Testis (tissue), 3 donors: Measurements from ENCODE around the gene ZNF830. TPM values are rescaled to one million over a fixed set of nuclear protein-coding genes. Genes with fewer than 3 reads are reported as not detected.

Source experiments
- DNase-seq: peaks from one replicate; pipeline ENCODE4 v3.0.0-alpha.2; 2019
- H3K27ac ChIP-seq, 2 donors: fragments of 200-600 bp; sonication (generic); one replicate each; pipeline ENCODE4 v1.5.1; 2019
- H3K27me3 ChIP-seq: fragments of 200-600 bp; sonication (generic); one replicate; pipeline ENCODE4 v1.5.1; 2019
- H3K36me3 ChIP-seq: fragments of 200-600 bp; sonication (generic); one replicate; pipeline ENCODE4 v1.5.1; 2017; ENCODE audit warnings: low read depth; ENCODE audit errors: missing control alignments
- H3K4me1 ChIP-seq: fragments of 200-600 bp; sonication (generic); one replicate; pipeline ENCODE4 v1.5.1; 2019
- H3K4me3 ChIP-seq, 2 donors: fragments of 200-600 bp; sonication (generic); one replicate each; pipeline ENCODE4 v1.5.1; 2017 to 2019
- H3K9me3 ChIP-seq: fragments of 200-600 bp; sonication (generic); one replicate; pipeline ENCODE4 v1.5.1; 2017
- POLR2A ChIP-seq: fragments of 450-650 bp; IDR thresholded peaks from one replicate; pipeline ENCODE4 v1.6.1; 2017; ENCODE audit warnings: antibody characterized with exemption, mild to moderate bottlenecking, moderate library complexity
- WGBS, 2 donors: methylation state at CpG; one replicate each; pipeline ENCODE4 v1.1.5; 2018; 5-methylcytosine and 5-hydroxymethylcytosine counted together
- intact Hi-C: fragments of 100-400 bp; cut with DNase I; formaldehyde crosslinking; loops from one replicate; pipeline ENCODE4 v1.15.1; 2023; ENCODE audit warnings: low total_unique reads
- polyA plus RNA-seq: library from polyadenylated mRNA; stranded (reverse); fragments of 350-450 nt; fragmentation: Illumina TruSeq; extraction: RNeasy Lipid Tissue Mini Kit (QIAGEN cat#74804); gene quantifications from one replicate; pipeline ENCODE4 v1.2.3, GENCODE V29; 2014; ENCODE audit warnings: low read depth, low replicate concordance; ENCODE audit not compliant: insufficient read depth
- total RNA-seq, 2 donors: library from RNA; depleted of rRNA; stranded (reverse); fragments of >200 nt; gene quantifications; one replicate each; pipeline ENCODE4 v1.2.3, GENCODE V29; 2016
- TF ChIP-seq, protein P1 (sequence below), 3 experiments: fragments of 450-650 bp in 2 of 3; fragments of 200-600 bp in 1 of 3; sonication (generic) in 1 of 3; IDR thresholded peaks; one replicate each; pipeline ENCODE4 v1.5.1; 2016 to 2019; ENCODE audit warnings: antibody characterized with exemption in 3 of 3, mild to moderate bottlenecking in 2 of 3, moderate library complexity in 1 of 3

ZNF830 gene
- total and polyA plus RNA-seq, 3 donors from 2014 or later, result 20.2 to 21.6 (median 20.6) TPM

DNA sequence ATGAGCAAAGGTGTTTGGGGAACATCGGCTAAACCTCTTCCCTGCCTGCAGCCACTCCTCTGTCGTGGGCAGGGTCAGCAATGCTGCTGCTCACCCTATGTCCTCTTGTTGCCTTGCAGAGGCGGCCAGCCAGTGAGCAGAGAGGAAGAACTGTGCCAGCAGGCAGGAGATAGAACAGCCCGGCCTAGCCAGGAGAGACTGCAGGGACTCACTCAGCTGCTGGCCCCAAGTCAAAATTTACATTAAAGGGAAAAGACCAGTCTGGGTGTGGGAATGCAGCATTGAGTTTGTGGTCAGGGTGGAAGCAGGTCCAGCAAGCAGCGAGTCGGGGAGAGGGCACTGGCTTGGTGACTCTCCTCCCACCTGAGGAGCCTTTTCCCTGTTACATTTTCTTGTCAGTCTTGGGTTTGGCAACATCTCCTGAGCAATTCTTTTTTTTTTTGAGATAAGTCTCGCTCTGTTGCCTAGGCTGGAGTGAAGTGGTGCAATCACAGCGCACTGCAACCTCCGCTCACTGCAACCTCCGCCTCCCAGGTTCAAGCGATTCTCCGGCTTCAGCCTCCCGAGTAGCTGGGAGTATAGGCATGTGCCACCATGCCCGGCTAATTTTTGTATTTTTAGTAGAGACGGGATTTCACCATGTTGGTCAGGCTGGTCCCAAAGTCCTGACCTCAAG is 41.7 kb downstream of the ZNF830 start:
- intact Hi-C loops, result no loop called here
- 51 to 62% methylated on average over 14 to 15 of the region's 15 CpGs for WGBS, 2 donors
- peak; percentile 61 for DNase-seq
- peaks cover 24% of the 10 kb centered on the region for H3K4me1 ChIP-seq
- H3K9me3 ChIP-seq, result no peaks in the 10 kb centered on the region
- H3K4me3 ChIP-seq, result no peak overlapping the region
- TF ChIP-seq, protein P1, sequence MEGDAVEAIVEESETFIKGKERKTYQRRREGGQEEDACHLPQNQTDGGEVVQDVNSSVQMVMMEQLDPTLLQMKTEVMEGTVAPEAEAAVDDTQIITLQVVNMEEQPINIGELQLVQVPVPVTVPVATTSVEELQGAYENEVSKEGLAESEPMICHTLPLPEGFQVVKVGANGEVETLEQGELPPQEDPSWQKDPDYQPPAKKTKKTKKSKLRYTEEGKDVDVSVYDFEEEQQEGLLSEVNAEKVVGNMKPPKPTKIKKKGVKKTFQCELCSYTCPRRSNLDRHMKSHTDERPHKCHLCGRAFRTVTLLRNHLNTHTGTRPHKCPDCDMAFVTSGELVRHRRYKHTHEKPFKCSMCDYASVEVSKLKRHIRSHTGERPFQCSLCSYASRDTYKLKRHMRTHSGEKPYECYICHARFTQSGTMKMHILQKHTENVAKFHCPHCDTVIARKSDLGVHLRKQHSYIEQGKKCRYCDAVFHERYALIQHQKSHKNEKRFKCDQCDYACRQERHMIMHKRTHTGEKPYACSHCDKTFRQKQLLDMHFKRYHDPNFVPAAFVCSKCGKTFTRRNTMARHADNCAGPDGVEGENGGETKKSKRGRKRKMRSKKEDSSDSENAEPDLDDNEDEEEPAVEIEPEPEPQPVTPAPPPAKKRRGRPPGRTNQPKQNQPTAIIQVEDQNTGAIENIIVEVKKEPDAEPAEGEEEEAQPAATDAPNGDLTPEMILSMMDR (IDR thresholded peaks at IDR 0.05), result no peak
- TF ChIP-seq POLR2A, result no peak
- H3K27me3 ChIP-seq, result no peaks in the 10 kb centered on the region
- H3K36me3 ChIP-seq, result no peaks in the 10 kb centered on the region
- H3K27ac ChIP-seq, result peak overlapping the region in 1 of 2 donors; percentile 10

DNA sequence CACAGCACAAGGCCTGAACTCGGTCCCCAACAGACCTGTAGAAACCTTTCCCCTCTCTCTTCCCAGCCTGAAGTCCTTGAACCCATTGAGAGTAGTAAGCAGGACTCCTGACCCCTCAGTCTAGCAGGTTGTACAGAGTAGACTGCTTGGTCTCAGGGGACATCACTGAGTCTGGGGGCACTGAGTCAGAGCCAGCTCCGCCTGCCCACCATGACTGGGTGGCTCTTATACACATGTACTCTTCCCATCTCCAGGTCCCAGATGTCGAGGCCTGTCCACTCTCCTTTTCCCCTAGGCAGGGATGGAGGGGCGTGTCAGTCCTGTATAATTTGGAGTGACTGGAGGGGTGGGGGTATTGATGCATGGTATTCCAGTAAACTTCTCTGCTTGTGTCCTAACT is 42.4 kb downstream of the ZNF830 start:
- Histone ChIP-seq H3K27me3 (no peaks in the 10 kb centered on the region), H3K4me3 (no peak overlapping the region), H3K27ac (no peak overlapping the region), H3K9me3 (no peaks in the 10 kb centered on the region), H3K4me1 (peaks cover 20% of the 10 kb centered on the region), H3K36me3 (no peaks in the 10 kb centered on the region)
- 91 to 95% methylated on average over 2 to 4 of the region's 4 CpGs for WGBS, 2 donors
- TF ChIP-seq, protein P1 (IDR thresholded peaks at IDR 0.05), result no peak
- no peak for TF ChIP-seq POLR2A
- intact Hi-C loops, result no loop called here
- DNase-seq, result no peak

GRCh38 chr17:35006345-35006744 is 45.0 kb downstream of the ZNF830 start:
- H3K27me3 ChIP-seq, result no peaks in the 10 kb centered on the region
- WGBS, 2 donors, result 77 to 91% methylated on average over 2 to 4 of the region's 4 CpGs
- intact Hi-C loops, result no loop called here
- no peak for DNase-seq
- H3K4me3 ChIP-seq, result no peak overlapping the region
- peaks cover 20% of the 10 kb centered on the region for H3K4me1 ChIP-seq
- no peak overlapping the region for H3K27ac ChIP-seq
- TF ChIP-seq, protein P1 (IDR thresholded peaks at IDR 0.05), result no peak
- no peak for TF ChIP-seq POLR2A
- H3K36me3 ChIP-seq, result no peaks in the 10 kb centered on the region
- H3K9me3 ChIP-seq, result no peaks in the 10 kb centered on the region

DNA sequence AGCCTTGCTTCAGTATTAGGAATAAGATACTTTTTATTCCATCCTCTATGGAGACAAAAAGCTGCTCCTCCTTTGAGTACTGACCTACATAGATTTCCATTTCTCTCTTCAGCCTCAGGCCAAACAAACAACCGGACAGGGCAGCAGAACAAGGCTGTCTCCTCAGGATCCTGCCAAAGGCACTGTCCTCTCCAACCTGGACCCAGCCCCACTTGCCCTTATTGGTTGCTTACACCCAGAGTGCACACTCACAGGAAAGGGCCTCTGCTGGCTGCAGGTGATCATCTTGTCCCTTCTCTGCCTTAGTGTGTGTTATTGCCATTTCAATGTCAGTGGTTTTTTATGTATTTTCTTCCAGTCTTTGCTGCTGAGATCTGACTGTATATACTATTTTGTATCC is 45.6 kb downstream of the ZNF830 start:
- Histone ChIP-seq H3K9me3 (no peaks in the 10 kb centered on the region), H3K27me3 (no peaks in the 10 kb centered on the region), H3K36me3 (no peaks in the 10 kb centered on the region), H3K27ac (peak overlapping the region in 1 of 2 donors; percentile 68), H3K4me1 (peaks cover 20% of the 10 kb centered on the region), H3K4me3 (no peak overlapping the region)
- TF ChIP-seq POLR2A, result no peak
- TF ChIP-seq, protein P1 (IDR thresholded peaks at IDR 0.05), result no peak
- peak; percentile 32 for DNase-seq
- 21 to 62% methylated on average over 1 of the region's 1 CpG for WGBS, 2 donors
- intact Hi-C loops, result no loop called here

DNA sequence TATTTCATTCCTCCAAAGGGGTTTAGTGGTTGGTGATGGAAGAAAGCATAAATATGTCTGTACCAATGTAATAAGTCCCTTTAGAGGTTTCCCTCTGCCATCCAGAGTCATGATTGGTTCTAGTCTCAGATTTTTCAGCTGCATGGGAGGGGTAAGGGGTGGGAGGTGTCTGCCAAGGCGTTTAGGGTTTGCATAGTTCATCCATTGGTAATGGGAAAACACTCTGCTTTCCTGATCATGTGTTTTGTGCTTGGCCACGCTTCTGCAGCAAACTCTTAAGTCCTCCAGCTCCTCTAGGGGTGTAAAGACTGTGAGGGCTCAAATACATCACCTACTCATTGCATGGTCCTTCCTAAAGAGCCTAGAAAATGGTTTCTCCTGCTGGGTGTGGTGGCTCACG is 48.8 kb downstream of the ZNF830 start:
- no peaks in the 10 kb centered on the region for H3K36me3 ChIP-seq

More for the DNA sequence above, 48.8 kb downstream of the ZNF830 start:
- no peak for DNase-seq
- WGBS, 2 donors, result 80 to 91% methylated on average over 3 of the region's 3 CpGs
- Histone ChIP-seq H3K9me3 (no peaks in the 10 kb centered on the region), H3K4me3 (peak overlapping the region in 1 of 2 donors; percentile 6), H3K27ac (no peak overlapping the region), H3K4me1 (peaks cover 6% of the 10 kb centered on the region), H3K27me3 (no peaks in the 10 kb centered on the region)
- TF ChIP-seq, protein P1 (IDR thresholded peaks at IDR 0.05), result no peak
- TF ChIP-seq POLR2A, result no peak
- intact Hi-C loops, result no loop called here
